HepG2 (cell line): ENCODE results near the gene ZFAND3. TPM values are rescaled to one million over a fixed set of nuclear protein-coding genes. Genes with fewer than 3 reads are reported as not detected.

ENCODE experiments used
- ATAC-seq: fragments of 200-7000 bp; cut with Tn5 transposase; 3 replicates; pipeline ENCODE4 v1.9.1; 2020; ENCODE audit warnings: mild to moderate bottlenecking, moderate library complexity
- BruUV-seq: library from RNA; stranded (reverse); fragments of 400-500 nt; replicated peaks from 2 replicates; lab custom pipeline; 2021; lab: Mats Ljungman, UMichigan
- CTCF ChIA-PET: fragments of 300-600 bp; formaldehyde crosslinking; extraction: SDS; loops from one replicate; lab custom pipeline; 2021; ENCODE audit warnings: low total read pairs, inconsistent platforms, low intra/inter-chr PET ratio; lab: Yijun Ruan, JAX
- POLR2A ChIA-PET: fragments of 350-600 bp; sonication (Branson Sonifier 250); formaldehyde crosslinking; loops from one replicate; lab custom pipeline; 2020; ENCODE audit warnings: antibody characterized with exemption, inconsistent platforms; lab: Yijun Ruan, JAX
- DNase-seq: peaks from one replicate; pipeline ENCODE4 v3.0.0-alpha.2; 2015; ENCODE audit warnings: low spot score
- FAIRE-seq: peaks from 3 replicates; lab custom pipeline; 2011; peaks lifted over from hg19 to GRCh38; lab: Jason Lieb, UNC
- H2AFZ ChIP-seq: one replicate; pipeline ENCODE4 v1.6.1; 2011; ENCODE audit warnings: low read length, inconsistent platforms
- H3K27ac ChIP-seq: fragments of 300-600 bp; 3 replicates; pipeline ENCODE4 v1.8.0; 2011; ENCODE audit warnings: mixed run types, mild to moderate bottlenecking, mixed read lengths, low read length, inconsistent platforms; ENCODE audit not compliant: insufficient read depth; ENCODE audit errors: extremely low read length
- H3K27me3 ChIP-seq, 2 experiments: fragments of 200-600 bp in 1 of 2; 2 replicates in 1 of 2; 3 replicates in 1 of 2; pipeline versions ENCODE4 v1.6.0 to v1.8.0; 2011; ENCODE audit warnings: low read length in 2 of 2, mild to moderate bottlenecking in 2 of 2, moderate library complexity in 2 of 2, inconsistent platforms in 1 of 2; ENCODE audit not compliant: insufficient read depth in 2 of 2, control insufficient read depth in 1 of 2
- H3K36me3 ChIP-seq, 2 experiments: fragments of 200-600 bp in 1 of 2; replicated peaks in 1 of 2; 2 replicates in 1 of 2; 3 replicates in 1 of 2; pipeline versions ENCODE4 v1.5.1 to v1.8.0; 2011; ENCODE audit warnings: low read length in 2 of 2, inconsistent platforms in 1 of 2; ENCODE audit not compliant: insufficient read depth in 2 of 2, control insufficient read depth in 1 of 2
- H3K4me1 ChIP-seq: 2 replicates; pipeline ENCODE4 v1.5.1; 2012; ENCODE audit warnings: low read length, inconsistent platforms; ENCODE audit not compliant: insufficient read depth
- H3K4me2 ChIP-seq: 2 replicates; pipeline ENCODE4 v1.6.0; 2011; ENCODE audit warnings: low read depth, low read length, inconsistent platforms
- H3K4me3 ChIP-seq, 3 experiments: fragments of 200-600 bp in 1 of 3; sonication (generic), shearing (Covaris generic) in 1 of 3; replicated peaks in 1 of 3; 2 replicates each; pipeline ENCODE4 v1.5.1; 2011 to 2016; ENCODE audit warnings: low read length in 3 of 3, inconsistent platforms in 2 of 3, low read depth in 2 of 3, mild to moderate bottlenecking in 2 of 3, control low read depth in 1 of 3, mixed read lengths in 1 of 3; ENCODE audit not compliant: insufficient read depth in 1 of 3
- H3K79me2 ChIP-seq: one replicate; pipeline ENCODE4 v1.6.1; 2011; ENCODE audit warnings: low read length, inconsistent platforms; ENCODE audit not compliant: insufficient read depth
- H3K9ac ChIP-seq: 2 replicates; pipeline ENCODE4 v1.6.0; 2011; ENCODE audit warnings: mild to moderate bottlenecking, low read depth, low read length, inconsistent platforms; ENCODE audit not compliant: insufficient read depth
- H3K9me3 ChIP-seq: 2 replicates; pipeline ENCODE4 v1.5.1; 2012; ENCODE audit warnings: mild to moderate bottlenecking, low read length
- H4K20me1 ChIP-seq: 2 replicates; pipeline ENCODE4 v1.6.0; 2011; ENCODE audit warnings: inconsistent platforms, mild to moderate bottlenecking, low read length, moderate library complexity; ENCODE audit not compliant: insufficient read depth
- BRCA1 ChIP-seq: sonication (generic); formaldehyde crosslinking; IDR thresholded peaks from 2 replicates; pipeline ENCODE4 v1.4.0; 2020; ENCODE audit warnings: missing genetic modification reagents
- MAFF ChIP-seq: IDR thresholded peaks from 2 replicates; pipeline ENCODE4 v1.6.1; 2011; ENCODE audit warnings: low read depth, low read length, improper control_type of control experiment
- MAFK ChIP-seq, 2 experiments: IDR thresholded peaks in 1 of 2; conservative IDR thresholded peaks in 1 of 2; 2 replicates each; pipeline ENCODE4 v1.6.1; 2011; ENCODE audit warnings: improper control_type of control experiment in 2 of 2, low read length in 2 of 2
- NCOA2 ChIP-seq: sonication (generic); formaldehyde crosslinking; IDR thresholded peaks from 2 replicates; pipeline ENCODE4 v1.8.0; 2022; ENCODE audit warnings: inconsistent platforms
- NR2F1 ChIP-seq, 2 experiments: fragments of 450-650 bp in 1 of 2; formaldehyde crosslinking in 1 of 2; IDR thresholded peaks; 2 replicates each; pipeline versions ENCODE4 v1.5.0 to v1.6.1; 2016 to 2020; ENCODE audit warnings: mild to moderate bottlenecking in 1 of 2, missing compliant biosample characterization in 1 of 2, missing genetic modification reagents in 1 of 2, moderate library complexity in 1 of 2
- NR2F6 ChIP-seq, 2 experiments: IDR thresholded peaks; 2 replicates each; pipeline ENCODE4 v1.6.1; 2016; ENCODE audit warnings: antibody characterized with exemption in 1 of 2, mild to moderate bottlenecking in 1 of 2
- RARA ChIP-seq: IDR thresholded peaks from 2 replicates; pipeline ENCODE4 v1.6.1; 2016; ENCODE audit warnings: missing genetic modification reagents, missing compliant biosample characterization
- RXRA ChIP-seq: sonication (generic); formaldehyde crosslinking; IDR thresholded peaks from 2 replicates; pipeline ENCODE4 v1.5.1; 2020; ENCODE audit warnings: missing genetic modification reagents
- SNAPC4 ChIP-seq: sonication (generic); formaldehyde crosslinking; IDR thresholded peaks from 2 replicates; pipeline ENCODE4 v1.4.0; 2020; ENCODE audit warnings: mild to moderate bottlenecking, missing genetic modification reagents
- ZBTB33 ChIP-seq: sonication (generic); formaldehyde crosslinking; IDR thresholded peaks from 2 replicates; pipeline ENCODE4 v1.4.0; 2020; ENCODE audit warnings: missing genetic modification reagents
- ZNF121 ChIP-seq: sonication (generic); formaldehyde crosslinking; IDR thresholded peaks from 2 replicates; pipeline ENCODE4 v1.5.0; 2020; ENCODE audit warnings: mild to moderate bottlenecking, missing genetic modification reagents
- ZNF3 ChIP-seq: IDR thresholded peaks from 2 replicates; pipeline ENCODE4 v1.7.0; 2017; ENCODE audit warnings: inconsistent platforms
- ZNF569 ChIP-seq: sonication (generic); formaldehyde crosslinking; IDR thresholded peaks from 2 replicates; pipeline ENCODE4 v1.5.0; 2020; ENCODE audit warnings: mild to moderate bottlenecking, missing genetic modification reagents, moderate library complexity, borderline replicate concordance
- ZNF770 ChIP-seq: sonication (generic); formaldehyde crosslinking; IDR thresholded peaks from 2 replicates; pipeline ENCODE4 v1.5.0; 2020; ENCODE audit warnings: mild to moderate bottlenecking, missing genetic modification reagents
- WGBS: methylation state at CpG from one replicate; pipeline ENCODE4 v1.1.6; 2017; ENCODE audit warnings: low lambda C conversion rate; 5-methylcytosine and 5-hydroxymethylcytosine counted together
- in situ Hi-C: cut with HindIII; loops from 2 replicates; pipeline ENCODE4 v1.10.0; 2017; ENCODE audit warnings: low pct_unique_long_range_greater_than_20kb; ENCODE audit not compliant: extremely low pct_ligation_motif_present
- intact Hi-C: fragments of 100-400 bp; cut with micrococcal nuclease; formaldehyde crosslinking; loops from one replicate; pipeline ENCODE4 v1.10.0; 2022; ENCODE audit not compliant: unreplicated experiment
- polyA plus RNA-seq, 8 experiments: library from polyadenylated mRNA; depleted of rRNA in 3 of 8; stranded (reverse) in 7 of 8; unstranded in 1 of 8; fragments of >200 nt; fragmentation: Illumina TruSeq in 4 of 8; extraction: Trizol in 4 of 8; gene quantifications; 2 replicates each; pipeline versions ENCODE4 v1.2.1 to v1.2.3, GENCODE V29; 2011 to 2016; ENCODE audit warnings: low read depth in 4 of 8, missing spikeins in 1 of 8, mixed read lengths in 1 of 8; ENCODE audit not compliant: insufficient read depth in 1 of 8
- total RNA-seq, 5 experiments: library from RNA; depleted of rRNA; stranded (reverse); fragments of >200 nt; fragmentation: Illumina TruSeq; extraction: Trizol; gene quantifications; 2 replicates each; pipeline ENCODE4 v1.2.3, GENCODE V29; 2016; ENCODE audit warnings: low read depth in 1 of 5

Gene ZFAND3
- total and polyA plus RNA-seq, 2 of the 13 experiments (the other 11 are each of a cell fraction or from before 2014, with no cell fraction given) = 16.4 to 17.1 TPM

GRCh38 chr6:37875561-37876309 lies 56.2 kb downstream of the ZFAND3 start:
- H3K27ac ChIP-seq = no peak overlapping the region
- no peak overlapping the region for H3K4me3 ChIP-seq
- peaks cover 84% of the 10 kb centered on the region for H3K79me2 ChIP-seq
- H3K9me3 ChIP-seq = no peaks in the 10 kb centered on the region
- no peak overlapping the region for H2AFZ ChIP-seq
- H3K27me3 ChIP-seq = no peaks in the 10 kb centered on the region
- WGBS = 95% methylated on average over 5 of the region's 5 CpGs
- TF ChIP-seq MAFF (peak; percentile 80), ZNF121 (CRISPR knock-in tag) (peak; percentile 96), RARA (CRISPR knock-in tag) (peak; percentile 78), NR2F6 (IDR thresholded peaks at IDR 0.05) (no peak), NR2F6 (CRISPR knock-in tag; IDR thresholded peaks at IDR 0.05) (0 out of 2 replicates have a peak, but pooled peaks have one; percentile 32), ZNF770 (CRISPR knock-in tag) (peak; percentile 74), NR2F1 (CRISPR knock-in tag; IDR thresholded peaks at IDR 0.05) (peak in 1 of 2 experiments; percentile 21; a peak in 1 of 4 replicates), NCOA2 (no peak), ZNF569 (CRISPR knock-in tag) (no peak), BRCA1 (CRISPR knock-in tag) (no peak), RXRA (peak; percentile 34; the same call in 1 of the 2 replicates), ZNF3 (CRISPR knock-in tag) (0 out of 2 replicates have a peak, but pooled peaks have one; percentile 37), SNAPC4 (CRISPR knock-in tag) (no peak), ZBTB33 (peak; percentile 87; the same call in 1 of the 2 replicates), MAFK (conservative IDR thresholded peaks at IDR 0.05 in 1 of 2, IDR thresholded peaks at IDR 0.05 in 1 of 2; ENCODE audit: low read length in 2 of 2) (peak; percentile 87 to 92)
- H3K9ac ChIP-seq = no peak overlapping the region
- H4K20me1 ChIP-seq = peaks cover 24% of the 10 kb centered on the region
- CTCF ChIA-PET = no interaction called here
- DNase-seq (no peak), ATAC-seq (no peak), FAIRE-seq (no peak)
- in situ Hi-C loops = no loop called here
- BruUV-seq = no TSS peak
- intact Hi-C loops = no loop called here
- peaks cover 6% of the 10 kb centered on the region; the same call in 1 of the 2 replicates for H3K4me1 ChIP-seq
- POLR2A ChIA-PET = no interaction called here
- no peaks in the 10 kb centered on the region for H3K36me3 ChIP-seq
- H3K4me2 ChIP-seq = no peak overlapping the region
